Memory B cell (primary cell): ENCODE measurements around the gene CCDC187.

Experiments
- ATAC-seq: fragments of 150-1000 bp; cut with Tn5 transposase; 2 replicates; pipeline ENCODE4 v1.10.0; 2021; ENCODE audit warnings: low read depth, mild to moderate bottlenecking, moderate library complexity
- DNase-seq, 2 donors: peaks; one replicate each; pipeline ENCODE4 v3.0.0; 2022; ENCODE audit warnings: low spot score in 2 of 2
- H3K27ac Mint-ChIP-seq: one replicate; pipeline ENCODE4 v1.8.0; 2022; ENCODE audit warnings: mild to moderate bottlenecking, moderate library complexity, mixed read lengths
- H3K27me3 Mint-ChIP-seq: one replicate; pipeline ENCODE4 v1.8.0; 2022; ENCODE audit warnings: mixed read lengths
- H3K36me3 Mint-ChIP-seq: one replicate; pipeline ENCODE4 v1.8.0; 2022; ENCODE audit warnings: mild to moderate bottlenecking, mixed read lengths
- H3K4me1 Mint-ChIP-seq: one replicate; pipeline ENCODE4 v1.8.0; 2022; ENCODE audit warnings: mixed read lengths
- H3K4me3 Mint-ChIP-seq: one replicate; pipeline ENCODE4 v1.8.0; 2022; ENCODE audit warnings: mild to moderate bottlenecking, moderate library complexity, mixed read lengths
- H3K9me3 Mint-ChIP-seq: one replicate; pipeline ENCODE4 v1.8.0; 2022; ENCODE audit warnings: mixed read lengths

CCDC187 gene

GRCh38 chr9:136247947-136248637, 55.8 kb downstream of the CCDC187 start:
- peaks cover 1% of the 10 kb centered on the region for H3K27me3 Mint-ChIP-seq
- DNase-seq: no peak

GRCh38 chr9:136247551-136247916, 56.4 kb downstream of the CCDC187 start:
- ATAC-seq: no peak
- H3K27ac Mint-ChIP-seq: no peak overlapping the region
- DNase-seq: no peak
- no peak overlapping the region for H3K4me3 Mint-ChIP-seq
- peaks cover 1% of the 10 kb centered on the region for H3K27me3 Mint-ChIP-seq
- H3K4me1 Mint-ChIP-seq: peaks cover 16% of the 10 kb centered on the region
- no peaks in the 10 kb centered on the region for H3K9me3 Mint-ChIP-seq
- H3K36me3 Mint-ChIP-seq: peaks cover 5% of the 10 kb centered on the region

More at GRCh38 chr9:136247947-136248637, 55.8 kb downstream of the CCDC187 start:
- Mint-ChIP-seq H3K4me1 (peaks cover 11% of the 10 kb centered on the region), H3K36me3 (peaks cover 5% of the 10 kb centered on the region), H3K4me3 (no peak overlapping the region), H3K9me3 (no peaks in the 10 kb centered on the region), H3K27ac (no peak overlapping the region)
- no peak for ATAC-seq

DNA sequence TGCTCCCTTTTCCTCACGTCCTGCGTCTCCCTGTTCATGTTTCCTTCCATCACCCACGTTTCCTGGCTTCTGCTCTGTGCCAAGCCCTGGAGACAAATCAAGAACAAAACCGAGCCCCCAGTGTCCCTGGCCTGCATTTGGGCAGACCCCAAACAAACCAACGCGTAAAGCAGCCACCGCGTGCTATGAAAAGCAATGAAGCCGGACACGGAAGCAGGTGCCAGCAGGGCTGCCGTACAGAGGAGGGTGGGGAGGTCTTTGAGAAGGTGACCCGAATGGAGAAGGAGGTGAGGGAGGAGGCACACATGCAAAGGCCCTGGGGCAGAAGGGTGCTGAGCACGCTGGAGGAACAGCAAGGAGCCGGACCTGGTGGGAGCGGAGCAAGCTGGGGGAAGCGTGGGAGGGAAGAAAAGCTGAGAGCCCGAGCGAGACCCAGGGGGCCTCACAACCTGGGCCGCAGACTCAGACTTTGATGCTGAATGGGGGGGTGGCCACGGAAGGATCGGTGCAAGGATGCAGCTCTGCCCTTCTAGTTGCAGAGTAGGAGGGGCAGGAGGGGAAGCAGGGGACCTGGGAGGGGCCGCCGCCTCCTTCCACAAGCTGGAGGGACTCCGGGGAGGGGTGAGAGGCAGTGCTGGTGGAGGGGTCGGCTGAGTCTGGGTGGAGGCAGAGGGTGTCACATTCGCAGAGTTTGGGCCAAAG, 56.9 kb downstream of the CCDC187 start:
- H3K4me3 Mint-ChIP-seq: no peak overlapping the region
- H3K9me3 Mint-ChIP-seq: no peaks in the 10 kb centered on the region
- DNase-seq (no peak), ATAC-seq (no peak)
- H3K4me1 Mint-ChIP-seq: peaks cover 20% of the 10 kb centered on the region
- no peak overlapping the region for H3K27ac Mint-ChIP-seq
- peaks cover 5% of the 10 kb centered on the region for H3K36me3 Mint-ChIP-seq
- peaks cover 1% of the 10 kb centered on the region for H3K27me3 Mint-ChIP-seq

GRCh38 chr9:136245219-136246150, 58.4 kb downstream of the CCDC187 start, which contains the start of gene QSOX2:
Gene QSOX2 (minus strand): TSS chr9:136245812. CDS start chr9:136245803, 9 bp downstream.
- H3K36me3 Mint-ChIP-seq: peaks cover 10% of the 10 kb centered on the region

DNA sequence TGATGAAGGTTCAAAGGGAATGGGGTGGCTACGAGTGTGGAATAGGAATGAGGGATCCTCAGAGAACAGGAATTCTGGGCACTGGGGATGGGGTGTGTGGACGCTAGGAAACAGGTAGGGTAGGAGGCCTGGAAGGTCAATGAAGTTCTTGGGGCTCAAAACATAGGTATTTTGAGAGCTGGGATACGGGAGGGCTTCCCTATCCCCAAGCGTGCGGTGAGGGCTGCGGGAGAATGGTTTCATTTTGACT, 59.0 kb downstream of the CCDC187 start:
- H3K9me3 Mint-ChIP-seq: no peaks in the 10 kb centered on the region
- H3K36me3 Mint-ChIP-seq: peaks cover 10% of the 10 kb centered on the region
- H3K27ac Mint-ChIP-seq: peak overlapping the region; percentile 90
- no peak for ATAC-seq
- H3K4me3 Mint-ChIP-seq: peak overlapping the region; percentile 97
- H3K4me1 Mint-ChIP-seq: peaks cover 35% of the 10 kb centered on the region
- H3K27me3 Mint-ChIP-seq: no peaks in the 10 kb centered on the region
- no peak for DNase-seq

More at GRCh38 chr9:136245219-136246150, 58.4 kb downstream of the CCDC187 start, which contains the start of gene QSOX2:
- no peaks in the 10 kb centered on the region for H3K27me3 Mint-ChIP-seq
- DNase-seq (peak; percentile 75 to 80), ATAC-seq (peak; percentile 73)
- H3K27ac Mint-ChIP-seq: peak within 1 kb of the TSS; percentile 90
- peak within 1 kb of the TSS; percentile 97 for H3K4me3 Mint-ChIP-seq
- peaks cover 33% of the 10 kb centered on the region for H3K4me1 Mint-ChIP-seq
- no peaks in the 10 kb centered on the region for H3K9me3 Mint-ChIP-seq

GRCh38 chr9:136244122-136244968, 59.5 kb downstream of the CCDC187 start:
- peak; percentile 53 for ATAC-seq
- no peaks in the 10 kb centered on the region for H3K9me3 Mint-ChIP-seq
- peaks cover 10% of the 10 kb centered on the region for H3K36me3 Mint-ChIP-seq
- peak overlapping the region; percentile 97 for H3K4me3 Mint-ChIP-seq
- no peaks in the 10 kb centered on the region for H3K27me3 Mint-ChIP-seq
- peaks cover 40% of the 10 kb centered on the region for H3K4me1 Mint-ChIP-seq
- peak; percentile 37 to 49 for DNase-seq
- H3K27ac Mint-ChIP-seq: peak overlapping the region; percentile 90

DNA sequence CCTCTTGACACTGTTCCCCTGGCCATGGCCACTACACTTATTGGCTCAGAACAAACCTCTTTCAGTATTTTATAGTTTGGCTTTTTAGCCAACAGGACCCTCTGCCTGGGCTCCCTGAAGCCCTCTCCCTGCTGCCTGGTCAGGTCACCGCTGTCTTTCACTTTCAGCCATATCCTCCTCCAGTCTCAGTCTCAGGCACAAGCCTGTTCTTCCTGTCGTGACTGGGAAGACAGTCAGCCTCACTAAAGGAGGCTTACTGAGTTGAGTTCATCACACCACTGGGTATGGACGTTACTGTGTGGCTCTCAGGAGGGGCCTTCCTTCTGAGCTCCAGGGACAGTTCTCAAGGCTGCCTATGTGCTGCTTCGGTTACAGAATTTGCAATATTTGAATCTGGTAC, 60.3 kb downstream of the CCDC187 start:
- H3K4me1 Mint-ChIP-seq: peaks cover 46% of the 10 kb centered on the region
- no peaks in the 10 kb centered on the region for H3K27me3 Mint-ChIP-seq
- DNase-seq: no peak

GRCh38 chr9:136242918-136243525, 60.9 kb downstream of the CCDC187 start:
- Mint-ChIP-seq H3K4me1 (peaks cover 52% of the 10 kb centered on the region), H3K27ac (peak overlapping the region; percentile 90), H3K36me3 (peaks cover 10% of the 10 kb centered on the region), H3K4me3 (peak overlapping the region; percentile 97), H3K27me3 (no peaks in the 10 kb centered on the region), H3K9me3 (no peaks in the 10 kb centered on the region)
- ATAC-seq (no peak), DNase-seq (no peak)

More for the DNA sequence above, 60.3 kb downstream of the CCDC187 start:
- Mint-ChIP-seq H3K4me3 (peak overlapping the region; percentile 97), H3K36me3 (peaks cover 10% of the 10 kb centered on the region), H3K27ac (peak overlapping the region; percentile 90), H3K9me3 (no peaks in the 10 kb centered on the region)
- ATAC-seq: no peak

DNA sequence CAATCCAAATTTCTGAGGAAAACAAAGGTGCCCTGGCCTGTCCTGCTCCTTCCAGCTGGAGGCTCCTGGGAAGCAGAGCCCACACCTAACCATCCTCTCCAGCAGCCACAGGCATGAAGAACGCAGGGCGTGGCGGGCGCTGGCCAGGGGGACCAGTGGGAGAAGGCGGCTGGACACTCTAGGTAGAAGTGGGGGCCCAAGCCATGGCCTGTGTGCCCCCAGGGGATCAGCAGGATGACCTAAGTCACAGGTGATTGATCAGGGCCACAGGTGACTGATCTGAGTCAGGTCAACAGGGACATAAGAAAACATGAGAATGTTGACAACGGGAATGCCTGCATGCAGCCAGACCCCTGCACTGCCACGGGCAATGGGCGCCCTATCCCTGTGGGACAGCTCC, 61.6 kb downstream of the CCDC187 start:
- Mint-ChIP-seq H3K9me3 (no peaks in the 10 kb centered on the region), H3K4me3 (peak overlapping the region; percentile 66), H3K36me3 (peaks cover 10% of the 10 kb centered on the region), H3K4me1 (peaks cover 57% of the 10 kb centered on the region), H3K27me3 (no peaks in the 10 kb centered on the region), H3K27ac (peak overlapping the region; percentile 20)
- no peak for DNase-seq
- ATAC-seq: no peak

- H3K4me1 Mint-ChIP-seq: peaks cover 57% of the 10 kb centered on the region
- no peaks in the 10 kb centered on the region for H3K9me3 Mint-ChIP-seq
- ATAC-seq: no peak
- DNase-seq: no peak
- H3K4me3 Mint-ChIP-seq: peak overlapping the region; percentile 66
- H3K27me3 Mint-ChIP-seq: no peaks in the 10 kb centered on the region
- H3K36me3 Mint-ChIP-seq: peaks cover 10% of the 10 kb centered on the region
- H3K27ac Mint-ChIP-seq: peak overlapping the region; percentile 20
These were observed 62.4 kb downstream of the CCDC187 start for GRCh38 chr9:136241542-136241941.

- Mint-ChIP-seq H3K9me3 (no peaks in the 10 kb centered on the region), H3K4me1 (peaks cover 57% of the 10 kb centered on the region), H3K27ac (peak overlapping the region; percentile 20), H3K4me3 (peak overlapping the region; percentile 66), H3K27me3 (no peaks in the 10 kb centered on the region), H3K36me3 (peaks cover 10% of the 10 kb centered on the region)
- ATAC-seq (no peak), DNase-seq (no peak)
These were observed 63.0 kb downstream of the CCDC187 start for GRCh38 chr9:136240941-136241340.

DNA sequence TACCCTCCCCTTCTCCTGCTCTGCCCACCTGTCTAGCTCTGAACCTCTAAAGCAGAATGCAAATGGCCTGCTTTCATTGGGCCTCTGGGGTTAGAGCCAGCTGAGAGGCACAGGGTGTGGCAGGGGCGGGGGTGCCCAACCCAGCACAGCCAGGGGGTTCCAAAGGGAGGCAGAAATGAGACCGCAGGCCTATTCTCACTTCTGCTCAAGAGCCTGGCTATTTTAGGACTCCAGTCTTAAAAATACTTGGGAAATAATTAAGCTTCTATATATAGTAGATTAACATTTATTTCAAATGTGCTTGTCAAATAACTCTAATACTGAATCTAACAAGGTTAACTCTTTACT, 63.9 kb downstream of the CCDC187 start:
- peaks cover 63% of the 10 kb centered on the region for H3K4me1 Mint-ChIP-seq
- H3K27me3 Mint-ChIP-seq: no peaks in the 10 kb centered on the region
- ATAC-seq: peak; percentile 87
- H3K4me3 Mint-ChIP-seq: peak overlapping the region; percentile 75
- peak; percentile 56 to 73 for DNase-seq
- H3K27ac Mint-ChIP-seq: peak overlapping the region; percentile 88
- H3K9me3 Mint-ChIP-seq: no peaks in the 10 kb centered on the region
- peaks cover 13% of the 10 kb centered on the region for H3K36me3 Mint-ChIP-seq
